ENCODE results near the gene UBE2E2.

Gene UBE2E2

DNA sequence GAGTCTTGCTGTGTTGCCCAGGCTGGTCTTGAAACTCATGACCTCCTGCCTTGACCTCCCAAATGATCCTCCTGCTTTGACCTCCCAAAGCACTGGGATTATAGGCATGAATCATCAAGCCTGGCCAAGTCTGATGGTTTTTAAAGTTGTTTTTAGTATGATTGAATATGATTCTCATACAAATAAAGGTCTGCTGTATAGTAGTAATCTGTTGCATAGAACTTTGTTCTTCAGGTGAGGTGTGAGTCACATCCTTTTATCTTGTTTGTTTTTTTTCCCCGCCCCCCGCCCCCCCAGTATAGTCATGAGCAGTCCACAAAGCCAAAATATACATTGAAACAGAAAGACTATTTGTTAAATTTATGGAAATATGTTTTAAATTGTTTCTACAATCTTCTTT is 39.0 kb downstream of the UBE2E2 start:
- no peak for DNase-seq

DNA sequence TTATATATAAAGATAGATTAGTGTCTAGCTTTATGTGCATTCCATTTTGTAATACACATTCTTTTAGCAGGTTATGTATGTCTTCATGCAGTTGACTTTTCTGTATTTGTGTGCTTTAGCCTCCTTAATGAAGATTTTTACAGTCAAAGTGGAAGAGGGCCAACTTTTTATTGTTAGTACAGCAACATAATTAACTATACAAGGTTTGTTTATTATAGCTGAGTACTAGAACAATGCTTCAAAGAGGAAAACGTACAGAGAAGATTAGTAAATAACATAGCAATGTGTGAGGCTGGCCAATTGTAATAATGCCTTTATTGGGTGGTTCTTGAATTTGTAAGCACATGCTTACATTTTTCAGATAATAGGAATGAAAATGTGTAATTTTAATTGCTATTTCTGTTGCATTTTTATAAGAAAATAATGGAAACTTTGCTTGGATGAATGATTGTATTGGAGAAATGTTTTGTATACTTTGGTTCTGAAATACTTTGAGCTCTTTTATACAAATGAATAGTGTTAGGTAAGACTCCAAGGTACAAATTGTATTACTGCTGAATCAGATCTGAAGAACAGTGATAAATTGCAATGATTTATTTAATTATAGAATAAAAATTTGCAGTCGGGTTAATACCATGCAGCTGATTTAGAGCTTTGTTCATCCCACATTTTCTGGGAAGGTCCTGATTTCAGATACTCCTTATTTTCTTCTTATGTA is 41.4 kb downstream of the UBE2E2 start:
- no peak for DNase-seq

DNA sequence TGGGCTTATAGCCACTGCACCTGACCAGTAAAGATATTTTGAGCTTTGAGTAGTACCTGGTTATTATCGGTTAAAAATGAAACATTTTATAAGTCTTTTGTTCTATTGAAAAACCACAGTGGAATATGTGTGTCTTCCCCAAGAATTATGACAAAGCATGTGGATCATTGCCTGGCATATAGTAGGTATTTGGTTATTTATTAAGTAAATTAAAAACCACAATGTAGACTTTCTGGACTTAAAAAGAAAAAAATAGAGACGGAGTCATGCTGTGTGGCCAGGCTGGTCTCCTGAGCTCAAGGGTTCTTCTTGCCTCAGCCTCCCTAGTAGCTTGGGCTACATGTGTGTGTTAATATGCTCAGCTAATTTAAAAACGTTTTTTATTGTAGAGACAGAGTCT is 43.5 kb downstream of the UBE2E2 start:
- no peak for DNase-seq

DNA sequence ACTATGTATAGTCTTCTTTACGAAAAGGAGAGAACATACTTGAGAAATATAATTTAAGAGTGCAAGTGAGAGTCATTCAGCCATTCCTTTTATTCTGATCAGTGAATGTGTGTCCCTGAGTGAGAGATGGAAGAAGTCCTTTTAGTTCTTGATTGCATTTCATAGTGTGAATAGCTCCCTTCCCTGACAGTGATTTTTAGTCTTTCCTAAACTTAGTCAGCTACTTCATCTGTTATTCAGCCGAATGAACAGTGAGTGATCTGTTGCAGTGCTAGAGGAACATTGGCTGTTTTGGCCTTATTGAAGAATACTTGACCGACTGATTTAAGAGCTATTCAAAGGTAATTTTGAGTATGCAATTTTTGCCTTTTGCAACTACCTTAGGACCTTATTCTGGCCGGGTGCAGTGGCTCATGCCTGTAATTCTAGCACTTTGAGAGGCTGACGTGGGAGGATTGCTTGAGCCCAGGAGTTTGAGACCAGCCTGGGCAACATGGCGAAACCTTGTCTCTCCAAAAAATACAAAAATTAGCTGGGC is 45.5 kb downstream of the UBE2E2 start:
- no peak for DNase-seq

DNA sequence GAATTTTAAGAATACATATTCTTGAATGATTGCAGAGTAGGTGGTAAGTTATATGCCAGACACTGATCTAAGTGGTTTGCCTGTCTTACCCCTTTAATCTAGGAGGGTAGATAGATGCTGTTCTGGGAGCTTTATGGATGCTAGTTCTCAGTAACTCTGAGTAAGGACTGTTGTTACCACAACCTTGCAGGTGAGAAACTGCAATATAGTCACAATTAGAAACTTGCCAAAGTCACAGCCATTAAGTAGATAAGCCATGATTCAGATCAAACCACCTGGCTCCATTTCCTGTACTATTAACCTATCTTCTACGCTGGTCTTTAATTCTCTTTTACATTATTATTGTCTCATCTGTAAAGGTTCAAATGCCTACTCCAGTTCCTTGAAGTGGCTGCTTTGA is 46.8 kb downstream of the UBE2E2 start:
- no peak for DNase-seq

DNA sequence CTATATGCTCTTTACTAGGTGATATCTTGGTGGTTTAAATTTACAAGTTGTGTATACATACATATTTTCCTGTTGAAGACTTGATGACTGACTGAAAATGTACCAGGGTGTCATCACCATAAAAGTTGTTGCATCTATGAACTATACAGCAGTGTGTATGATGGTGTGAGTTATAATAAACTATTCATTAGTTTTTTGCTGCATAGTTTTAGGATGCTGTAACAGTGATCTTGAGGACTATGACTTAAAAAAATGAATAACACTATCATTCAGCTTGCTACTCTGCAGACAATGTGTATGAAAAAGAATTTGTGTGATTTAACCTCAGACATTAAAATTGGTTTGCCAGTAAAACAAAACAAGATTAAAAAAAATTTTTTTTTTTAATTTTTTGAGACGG is 49.0 kb downstream of the UBE2E2 start:
- no peak for DNase-seq

DNA sequence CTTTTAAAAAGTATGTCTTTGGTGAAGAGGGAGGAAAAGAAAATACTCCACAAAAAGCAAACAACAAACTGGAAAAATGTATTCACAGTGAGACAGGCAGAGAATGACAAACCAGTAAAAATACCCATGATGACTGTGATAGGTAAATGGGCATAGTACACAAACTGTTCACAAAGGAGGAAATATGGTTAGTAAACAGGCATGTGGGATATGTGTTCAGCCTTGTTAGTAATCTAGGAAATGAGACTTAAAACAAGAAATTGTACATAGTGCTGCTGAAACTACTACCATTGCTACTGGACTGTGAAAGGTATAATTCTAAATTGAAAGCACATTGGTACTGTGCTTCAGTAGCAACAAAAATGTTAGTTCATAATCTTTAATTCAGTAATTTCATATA is 50.1 kb downstream of the UBE2E2 start:
- no peak for DNase-seq

DNA sequence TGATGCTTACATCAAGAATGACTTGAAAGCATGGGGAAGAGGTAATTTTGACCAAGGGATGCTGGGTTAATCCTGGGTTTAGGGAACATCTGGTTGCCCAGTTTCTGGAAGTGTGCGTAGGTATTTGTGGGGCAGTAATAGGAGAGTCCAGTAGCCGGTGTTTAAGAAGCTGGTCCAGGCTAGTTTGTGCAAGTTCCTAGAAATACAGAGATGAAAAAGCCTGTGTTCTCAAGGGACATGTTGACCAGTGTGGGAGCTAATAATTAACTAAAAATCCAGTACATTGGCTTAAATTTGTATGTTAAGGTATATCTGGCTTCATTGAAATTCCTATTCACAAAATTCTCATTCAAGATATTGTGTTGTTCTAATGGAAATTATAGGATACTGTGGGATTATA is 51.2 kb downstream of the UBE2E2 start:
- DNase-seq = no peak

DNA sequence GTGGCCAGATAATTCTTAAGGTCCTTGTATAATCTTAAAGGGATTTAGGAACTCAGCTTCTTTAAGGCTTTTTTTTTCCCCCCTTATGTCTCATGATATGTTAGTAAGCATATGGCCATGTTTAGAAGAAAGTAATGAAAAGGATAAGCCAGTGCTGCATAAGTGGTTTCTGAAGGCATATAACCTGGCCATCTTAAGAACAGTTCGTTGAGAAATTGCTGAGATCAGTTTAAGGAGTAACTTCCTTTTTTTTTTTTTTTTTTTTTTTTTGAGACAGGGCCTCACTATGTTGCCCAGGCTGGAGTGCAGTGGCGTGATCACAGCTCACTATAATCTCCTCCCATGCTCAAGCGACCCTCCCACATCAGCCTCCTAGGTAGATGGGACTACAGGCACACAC is 51.7 kb downstream of the UBE2E2 start:
- no peak for DNase-seq

DNA sequence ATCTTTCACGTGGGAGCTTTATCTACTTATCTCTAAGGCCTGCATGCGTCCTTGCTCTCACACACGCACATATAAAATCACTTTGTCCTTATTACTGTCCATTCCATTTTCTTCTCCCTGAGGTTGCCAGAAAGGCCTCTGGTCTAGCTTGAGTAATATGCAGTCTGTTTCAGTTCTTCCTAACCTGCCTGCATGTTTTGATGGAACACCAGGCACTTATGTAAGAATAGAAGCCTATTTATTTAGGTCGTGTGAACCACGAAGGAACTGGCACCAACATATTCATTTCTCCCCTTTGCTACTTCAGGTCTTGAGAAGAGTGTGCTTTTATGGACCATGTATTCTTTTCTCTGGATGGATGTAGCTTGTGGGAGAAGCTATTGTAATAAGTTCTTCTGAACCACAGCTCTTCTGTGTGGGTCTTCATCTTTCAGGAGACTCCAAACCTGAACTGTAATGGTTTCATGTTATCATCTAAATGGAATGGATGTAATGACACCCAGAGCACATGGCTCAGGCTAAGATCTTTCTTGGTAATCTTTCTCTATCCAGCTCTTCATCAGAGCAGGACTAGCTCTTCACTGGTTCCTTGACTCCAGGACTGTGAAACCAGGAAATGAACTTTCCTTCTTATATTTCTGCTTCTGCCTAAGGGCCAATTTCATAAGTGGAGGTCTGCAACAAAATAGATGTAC is 53.8 kb downstream of the UBE2E2 start:
- DNase-seq = no peak

DNA sequence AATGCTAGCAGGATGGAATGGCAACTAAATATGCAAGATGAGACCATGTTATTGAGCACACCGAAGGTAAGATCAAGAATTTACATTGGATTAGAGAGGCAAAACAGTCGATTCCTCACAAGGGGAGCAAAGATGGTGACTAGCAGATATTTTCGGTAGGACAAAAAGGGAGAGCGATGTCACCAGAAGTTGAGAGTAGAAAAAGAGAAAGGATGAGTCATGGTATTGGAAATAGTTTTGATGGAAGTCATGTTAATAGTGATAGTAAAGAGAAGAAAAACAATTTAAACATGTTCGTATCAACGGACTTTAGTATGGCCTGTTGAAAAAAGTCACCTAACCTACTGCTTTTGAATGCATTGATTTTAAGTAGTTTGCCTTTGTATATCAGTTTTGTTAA is 55.0 kb downstream of the UBE2E2 start:
- no peak for DNase-seq

DNA sequence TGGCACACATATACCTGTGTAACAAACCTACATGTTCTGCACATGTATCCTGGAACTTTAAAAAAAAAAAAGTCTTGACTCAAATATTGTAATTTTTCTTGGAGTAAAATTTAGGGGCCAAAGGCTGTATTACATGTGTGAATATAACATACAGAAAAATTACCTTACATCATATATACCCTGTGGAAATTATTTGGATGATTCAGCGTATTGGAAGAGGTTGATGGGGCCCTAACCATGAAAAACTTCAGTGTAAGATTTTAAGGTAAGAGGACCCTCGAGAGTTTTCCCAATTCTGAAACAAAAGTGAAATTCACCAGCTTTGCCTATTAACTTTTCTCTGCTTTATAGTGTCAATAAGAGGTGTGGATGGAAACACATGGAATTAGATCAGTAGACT is 56.4 kb downstream of the UBE2E2 start:
- DNase-seq = no peak

DNA sequence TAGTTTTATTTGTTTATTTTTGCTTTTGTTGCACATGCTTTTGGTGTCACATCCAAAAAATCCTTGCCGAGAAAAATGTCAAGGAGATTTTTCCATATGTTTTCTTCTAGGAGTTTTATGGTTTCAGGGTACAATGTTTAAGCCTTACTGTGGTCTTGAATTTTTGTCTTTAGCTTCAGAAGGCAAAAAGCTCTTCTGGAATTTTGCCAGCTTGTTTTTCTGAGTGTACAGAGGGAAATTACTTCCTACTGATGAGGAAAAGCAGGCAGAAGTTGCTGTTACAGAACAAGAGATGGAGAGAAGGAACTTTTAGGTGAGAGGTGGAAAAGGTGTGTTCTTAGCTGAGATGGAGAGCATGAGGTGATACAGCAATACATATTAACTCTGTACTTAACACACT is 59.6 kb downstream of the UBE2E2 start:
- DNase-seq = no peak

DNA sequence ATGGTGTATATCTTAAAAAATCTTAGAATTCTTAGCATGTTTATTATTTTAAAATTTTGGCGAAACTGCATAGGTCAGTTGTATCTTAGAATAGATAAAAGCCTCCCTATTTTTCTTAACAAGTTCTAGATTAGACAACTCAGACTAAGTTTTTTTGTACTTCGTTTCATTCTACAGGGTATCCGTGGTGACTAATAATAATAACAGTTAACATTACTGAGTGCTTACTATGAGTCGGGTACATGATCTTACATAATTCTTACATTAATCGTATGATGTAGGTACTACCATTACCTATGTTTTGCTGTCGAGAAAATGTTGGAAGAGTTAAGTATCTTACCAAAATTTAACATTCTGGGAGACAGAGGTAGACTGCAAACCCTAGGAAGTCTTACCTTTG is 60.7 kb downstream of the UBE2E2 start:
- no peak for DNase-seq

DNA sequence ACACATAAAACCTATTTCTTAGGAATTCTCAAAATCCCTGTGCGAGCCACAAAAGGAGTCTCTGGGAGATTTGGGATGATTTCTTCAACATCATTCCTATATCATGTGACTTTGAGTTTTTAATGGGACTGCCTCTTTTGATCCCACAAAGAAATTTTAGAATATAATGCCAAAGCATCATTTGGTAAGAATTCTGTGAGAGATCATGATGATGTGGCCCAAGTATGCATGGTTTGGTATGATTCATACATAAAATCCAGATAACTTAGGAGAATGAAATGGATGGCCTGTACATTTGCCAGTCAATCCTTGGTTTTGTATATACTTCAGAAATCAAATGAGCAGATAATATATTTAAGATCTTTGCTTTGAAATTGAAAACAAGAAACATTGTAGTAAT is 61.3 kb downstream of the UBE2E2 start:
- DNase-seq = no peak

DNA sequence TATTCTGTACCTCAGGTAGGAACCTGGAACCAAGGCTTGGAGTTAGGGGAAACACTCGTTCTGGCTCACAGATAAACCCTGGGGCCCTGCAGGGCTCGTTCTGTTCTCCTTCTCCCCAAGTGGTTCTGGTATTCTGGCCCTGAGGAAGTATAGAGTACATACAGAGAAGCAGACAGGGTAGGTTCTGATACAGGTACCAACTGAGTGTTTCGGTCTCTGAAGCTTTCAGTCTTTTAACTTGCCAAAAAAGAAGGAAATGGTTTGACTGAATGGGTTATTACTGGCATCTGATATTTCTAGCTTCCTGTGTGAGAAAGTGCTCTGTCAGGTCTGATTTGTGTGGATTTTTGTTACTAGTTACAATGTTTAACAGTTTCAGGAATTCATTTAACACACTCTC is 67.3 kb downstream of the UBE2E2 start:
- no peak for DNase-seq

DNA sequence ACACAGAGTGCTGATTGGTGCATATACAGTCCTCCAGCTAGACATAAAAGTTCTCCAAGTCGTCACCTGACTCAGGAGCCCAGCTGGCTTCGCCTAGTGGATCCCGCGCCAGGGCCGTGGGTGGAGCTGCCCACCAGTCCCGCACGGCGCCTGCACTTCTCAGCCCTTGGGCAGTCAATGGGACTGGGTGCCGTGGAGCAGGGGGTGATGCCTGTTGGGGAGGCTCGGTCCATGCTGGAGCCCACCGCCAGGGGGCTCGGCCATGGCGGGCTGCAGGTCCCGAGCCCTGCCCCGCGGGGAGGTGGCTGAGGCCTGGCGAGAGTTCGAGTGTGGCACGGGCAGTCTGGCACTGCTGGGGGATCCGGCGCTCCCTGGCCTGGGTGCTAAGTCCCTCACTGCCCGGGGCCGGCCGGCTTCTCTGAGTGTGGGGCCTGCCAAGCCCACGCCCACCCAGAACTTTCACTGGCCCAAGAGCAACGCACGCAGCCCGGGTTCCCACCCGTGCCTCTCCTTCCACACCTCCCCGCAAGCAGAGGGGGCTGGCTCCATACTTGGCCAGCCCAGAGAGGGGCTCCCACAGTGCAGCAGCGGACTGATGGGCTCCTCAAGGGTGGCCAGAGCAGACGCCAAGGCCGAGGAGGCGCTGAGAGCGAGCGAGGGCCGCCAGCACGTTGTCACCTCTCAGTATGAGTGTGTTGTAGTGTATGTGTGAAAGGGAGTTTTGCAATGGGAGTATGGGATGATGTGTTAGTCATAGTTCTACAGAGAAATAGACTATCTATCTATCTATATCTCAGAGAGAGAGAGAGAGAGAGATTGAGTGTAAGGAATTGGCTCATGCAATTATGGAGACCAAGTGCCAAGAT is 69.0 kb downstream of the UBE2E2 start:
- DNase-seq = no peak

DNA sequence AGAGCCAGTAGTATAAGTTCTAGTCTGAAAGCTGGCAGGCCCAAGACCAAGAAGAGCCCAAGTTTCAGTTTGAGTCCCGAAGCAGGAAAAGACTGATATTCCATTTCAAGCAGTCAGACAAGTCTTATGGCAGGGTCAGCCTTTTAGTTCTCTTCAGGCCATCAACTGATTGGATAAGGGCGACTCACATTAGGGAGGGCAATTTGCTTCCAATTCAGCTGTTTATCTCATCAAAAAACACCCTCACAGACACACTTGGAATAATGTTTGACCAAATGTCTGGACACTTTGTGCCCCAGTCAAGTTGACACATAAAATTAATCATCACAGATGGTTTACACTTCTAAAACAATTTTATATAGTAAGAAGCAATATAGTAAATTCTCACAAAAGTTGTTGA is 69.7 kb downstream of the UBE2E2 start:
- no peak for DNase-seq

DNA sequence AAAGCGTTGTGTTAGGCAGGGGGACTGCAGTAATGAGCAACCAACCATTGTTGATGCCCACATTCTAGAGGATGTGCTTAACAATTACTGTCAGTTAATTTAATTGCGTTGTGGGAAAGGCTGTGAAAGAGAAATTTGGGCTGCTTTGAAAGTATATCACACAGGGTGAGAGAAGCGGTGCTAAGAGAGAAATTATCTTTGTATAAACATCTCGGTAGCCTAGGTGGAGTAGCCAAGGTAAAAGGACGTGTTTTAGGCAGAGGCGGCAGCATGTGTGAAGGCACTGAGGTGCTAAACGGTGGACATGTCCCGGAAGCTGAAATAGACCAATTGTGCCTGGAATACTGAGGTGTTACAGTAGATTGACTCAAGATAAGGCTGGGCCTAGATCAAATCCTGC is 71.9 kb downstream of the UBE2E2 start:
- no peak for DNase-seq

DNA sequence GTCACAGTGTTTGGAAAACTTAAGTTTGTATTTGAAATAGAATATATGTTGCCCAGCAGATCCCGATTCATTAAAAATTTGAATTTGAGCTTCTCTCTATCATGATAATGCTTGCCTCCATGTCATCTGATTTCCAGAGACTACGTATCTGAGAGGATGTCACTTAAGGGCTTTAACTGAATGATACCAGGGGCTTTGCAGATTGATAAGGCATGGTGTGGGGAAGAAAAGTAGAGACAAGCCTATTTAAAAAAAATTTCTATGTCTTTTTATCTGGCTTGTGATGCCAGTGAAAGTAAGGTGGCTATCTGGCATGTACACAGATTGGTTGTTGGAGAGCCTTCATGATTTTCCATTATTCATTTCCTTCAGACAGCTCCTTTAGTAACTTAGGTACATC is 72.7 kb downstream of the UBE2E2 start:
- DNase-seq = no peak

DNA sequence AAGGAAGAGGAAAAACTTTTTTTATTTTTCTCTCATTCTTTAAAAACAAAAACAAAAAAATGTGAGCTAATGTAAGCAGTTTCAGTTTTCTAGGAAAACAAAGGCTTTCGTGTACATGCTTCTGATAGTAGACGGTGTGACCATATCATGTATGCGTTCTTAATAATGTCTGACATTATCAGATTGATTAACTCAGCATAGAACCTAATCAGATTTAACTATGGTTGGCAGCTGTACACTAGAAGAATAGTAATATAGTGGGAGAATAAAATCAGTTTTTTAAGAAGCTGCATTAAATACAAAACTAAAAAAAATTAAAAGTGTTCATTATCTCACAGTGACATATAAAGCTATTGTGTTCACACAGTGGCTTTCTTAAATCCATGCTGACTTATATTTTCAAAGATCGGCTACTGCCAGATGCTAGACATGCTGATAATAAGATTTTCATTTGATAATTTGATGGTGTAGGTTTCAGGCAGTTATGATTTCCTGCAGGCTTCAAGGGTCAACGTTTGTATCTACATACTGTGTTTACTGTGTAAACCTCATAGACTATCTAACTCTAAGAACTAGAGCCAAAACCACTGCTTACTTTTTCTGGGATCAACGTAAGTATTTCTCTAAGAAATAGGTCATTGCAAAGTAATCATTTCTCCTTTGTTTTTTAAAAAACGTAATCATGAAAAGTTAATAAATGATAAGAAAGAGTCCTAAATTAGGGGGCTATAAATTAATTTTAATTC is 74.0 kb downstream of the UBE2E2 start:
- DNase-seq = no peak

DNA sequence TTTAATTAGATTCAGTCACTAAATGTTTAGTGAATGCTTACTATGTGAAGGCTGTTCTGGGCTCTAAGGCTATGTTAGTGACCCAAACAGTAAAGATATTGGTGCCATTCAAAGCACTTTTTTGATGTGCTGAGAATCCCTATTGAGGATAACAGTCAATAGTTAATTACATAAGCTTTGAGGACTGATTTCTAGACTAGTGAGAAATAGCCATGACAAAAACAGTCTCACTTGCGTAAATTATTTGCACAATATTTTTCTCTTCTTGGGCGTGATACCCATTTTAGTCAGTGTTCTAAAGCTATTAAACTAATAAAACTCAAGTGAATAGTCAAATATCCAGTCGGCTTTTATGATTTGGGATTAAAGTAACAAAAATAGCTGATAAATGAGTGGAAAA is 74.6 kb downstream of the UBE2E2 start:
- no peak for DNase-seq

DNA sequence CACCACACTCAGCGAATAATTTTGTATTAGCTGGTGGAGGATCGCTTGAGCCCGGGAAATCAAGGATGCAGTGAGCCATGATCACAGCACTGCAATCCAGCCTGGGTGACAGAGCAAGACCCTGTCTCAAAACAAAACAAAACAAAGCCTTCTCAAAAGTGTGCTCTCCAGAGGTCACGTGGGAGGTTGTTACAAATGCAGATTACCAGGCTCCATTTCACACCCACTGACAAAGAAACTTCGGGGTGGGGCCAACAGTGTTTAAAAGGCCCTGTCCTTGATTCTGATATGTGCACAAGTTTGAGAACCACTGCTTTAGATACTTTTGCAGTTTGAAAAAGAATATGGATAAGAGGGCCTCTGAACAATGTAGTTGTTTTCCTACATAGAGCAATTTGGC is 80.5 kb downstream of the UBE2E2 start:
- DNase-seq = no peak

All from NCI-H2171 (cell line).